Ramos (cell line): ENCODE data around the gene RBMS3.
"Not testable (repeated sequence)": the region's sequence is repeated elsewhere in the genome, so short reads cannot be mapped to it uniquely, and the experiment has no call there.

ENCODE experiments used
- in situ Hi-C: fragments of 300-500 bp; cut with MboI; formaldehyde crosslinking; loops from one replicate; pipeline ENCODE4 v1.14.3; 2022; ENCODE audit warnings: low sequenced_read_pairs; ENCODE audit not compliant: unreplicated experiment

Gene RBMS3

GRCh38 chr3:30017901-30018300 lies 737.0 kb downstream of the RBMS3 start:
- in situ Hi-C loops, result no loop called here

- in situ Hi-C loops, result no loop called here
Observed at GRCh38 chr3:30020380-30020779, 739.5 kb downstream of the RBMS3 start.

DNA sequence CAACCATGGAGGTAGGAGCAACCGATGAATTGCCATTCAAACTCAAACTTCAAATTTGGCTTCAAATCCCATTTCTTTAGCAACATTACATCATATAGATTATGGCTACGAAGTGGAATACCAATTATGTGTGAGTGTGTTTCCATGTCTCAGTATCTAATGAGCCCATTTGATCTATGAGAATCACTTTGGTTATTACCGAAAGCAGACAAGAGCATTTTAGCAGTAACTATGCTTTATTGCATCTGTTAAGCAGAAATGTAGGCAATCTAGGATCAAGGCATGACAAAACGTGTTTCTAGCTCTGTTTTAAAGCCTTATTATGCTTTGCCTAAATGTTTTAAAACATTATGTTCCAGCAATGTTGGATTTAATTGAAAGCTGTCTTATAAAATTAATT lies 743.6 kb downstream of the RBMS3 start:
- in situ Hi-C loops, result no loop called here

GRCh38 chr3:30026851-30027250 lies 746.0 kb downstream of the RBMS3 start:
- in situ Hi-C loops, result no loop called here

- in situ Hi-C loops, result no loop called here
Observed at GRCh38 chr3:30034246-30034991, 753.5 kb downstream of the RBMS3 start.

GRCh38 chr3:30035935-30036567 lies 755.2 kb downstream of the RBMS3 start:
- in situ Hi-C loops, result no loop called here

- in situ Hi-C loops, result no loop called here
Observed at GRCh38 chr3:30040126-30040525, 759.3 kb downstream of the RBMS3 start.

GRCh38 chr3:30041481-30041880 lies 760.6 kb downstream of the RBMS3 start:
- in situ Hi-C loops, result not testable (repeated sequence)

DNA sequence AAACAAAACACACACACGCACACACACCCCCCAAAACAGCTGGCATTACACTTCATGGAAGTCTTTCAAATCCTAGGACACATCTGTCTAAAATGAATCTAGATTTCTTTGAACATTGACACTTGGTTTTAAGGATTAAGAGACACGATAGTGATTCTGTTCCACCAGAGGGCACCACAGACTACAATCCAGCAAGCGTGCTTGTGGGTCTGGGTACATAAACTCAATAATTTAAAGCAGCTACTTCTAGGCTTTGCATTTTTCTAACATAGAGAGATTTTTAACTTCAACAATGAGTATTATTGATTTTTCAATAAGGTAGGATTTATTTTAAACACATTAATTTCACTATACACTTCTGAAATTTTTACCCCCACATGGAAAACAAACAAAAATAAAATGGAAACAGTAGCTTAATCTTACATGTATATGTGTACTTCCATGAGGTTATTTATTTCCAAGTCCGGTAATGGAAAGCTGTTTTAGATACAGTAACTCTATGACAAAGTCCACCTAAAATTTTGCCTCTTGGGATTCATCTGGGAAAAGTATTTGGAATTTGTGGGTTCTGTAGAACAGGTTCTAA lies 761.5 kb downstream of the RBMS3 start:
- in situ Hi-C loops, result no loop called here

DNA sequence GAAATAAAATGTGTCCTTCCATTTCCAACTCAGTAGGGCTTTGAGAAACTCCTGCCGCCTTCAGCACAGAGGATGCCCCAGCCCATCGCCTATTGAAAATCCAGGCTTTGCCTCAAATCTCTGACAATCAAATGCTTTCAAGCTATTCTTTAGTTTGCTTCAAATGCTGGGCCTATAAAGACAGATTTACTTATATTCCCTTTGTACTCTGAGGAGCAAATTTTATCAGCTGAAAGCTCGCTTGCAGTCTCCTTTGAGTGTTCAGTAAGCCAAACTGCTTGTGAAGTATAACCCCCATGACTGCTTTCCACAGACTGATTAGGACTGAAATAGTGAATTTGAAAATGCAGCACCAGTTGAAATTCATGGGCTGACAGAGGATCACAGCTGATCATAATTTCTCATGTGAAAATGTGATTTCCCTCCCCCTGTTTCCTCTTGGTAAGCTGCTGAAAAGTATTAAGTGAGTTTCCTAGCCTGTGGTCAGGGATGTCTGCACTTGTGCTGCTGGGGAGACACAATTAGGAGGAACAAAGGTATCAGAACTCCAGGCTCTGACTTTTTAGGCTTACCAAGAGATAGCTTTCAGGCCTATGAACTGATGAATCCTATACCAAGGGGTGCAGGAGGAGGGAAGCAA lies 762.2 kb downstream of the RBMS3 start:
- in situ Hi-C loops, result no loop called here

GRCh38 chr3:30044515-30044914 lies 763.6 kb downstream of the RBMS3 start:
- in situ Hi-C loops, result no loop called here

DNA sequence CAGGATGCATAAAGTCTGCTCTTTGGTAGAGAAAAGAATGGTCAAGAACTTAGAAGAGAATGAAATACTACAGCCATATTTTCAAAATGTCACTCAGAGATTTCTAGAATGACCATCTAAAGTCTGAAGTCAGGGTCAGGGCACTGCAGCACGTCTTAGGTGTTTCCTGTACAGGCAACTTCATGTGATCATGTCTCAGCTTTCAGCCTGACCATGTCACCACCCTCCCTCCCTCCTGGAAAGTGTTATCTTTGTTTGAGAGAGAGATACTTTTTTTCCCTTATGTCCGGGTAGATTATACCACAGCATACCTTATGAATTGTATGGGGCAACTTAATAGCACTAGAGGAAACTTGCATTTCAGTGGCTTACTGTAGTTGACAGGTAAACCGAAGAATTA lies 767.6 kb downstream of the RBMS3 start:
- in situ Hi-C loops, result no loop called here

DNA sequence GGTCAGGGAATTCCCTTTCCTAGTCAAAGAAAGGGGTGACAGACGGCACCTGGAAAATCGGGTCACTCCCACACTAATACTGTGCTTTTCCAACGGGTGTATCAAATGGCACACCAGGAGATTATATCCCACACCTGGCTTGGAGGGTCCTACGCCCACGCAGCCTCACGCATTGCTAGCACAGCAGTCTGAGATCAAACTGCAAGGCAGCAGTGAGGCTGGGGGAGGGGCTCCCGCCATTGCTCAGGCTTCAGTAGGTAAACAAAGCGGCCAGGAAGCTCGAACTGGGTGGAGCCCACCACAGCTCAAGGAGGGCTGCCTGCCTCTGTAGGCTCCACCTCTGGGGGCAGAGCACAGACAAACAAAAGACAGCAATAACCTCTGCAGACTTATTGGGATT lies 769.2 kb downstream of the RBMS3 start:
- in situ Hi-C loops, result not testable (repeated sequence)

DNA sequence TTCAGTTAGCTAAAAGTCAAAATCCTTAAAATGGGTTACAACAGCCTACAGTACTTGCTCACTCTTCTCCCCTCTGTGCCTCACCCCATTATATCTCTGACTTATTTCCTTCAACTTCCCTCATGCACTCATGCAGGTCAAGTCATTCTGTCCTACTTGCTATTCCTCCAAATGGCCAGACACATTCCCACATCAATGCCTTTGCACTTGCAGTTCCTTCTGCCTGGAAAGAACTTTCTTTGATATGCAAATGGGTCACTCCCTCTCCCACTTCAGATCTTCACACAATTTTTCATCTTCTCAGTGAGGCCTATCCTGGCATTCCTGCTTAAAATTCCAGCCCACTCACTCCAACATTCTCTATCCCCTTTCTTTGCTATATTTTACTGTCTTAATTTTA lies 778.4 kb downstream of the RBMS3 start:
- in situ Hi-C loops, result no loop called here
